ENCODE data around the gene ANKS6.

ANKS6 gene

DNA sequence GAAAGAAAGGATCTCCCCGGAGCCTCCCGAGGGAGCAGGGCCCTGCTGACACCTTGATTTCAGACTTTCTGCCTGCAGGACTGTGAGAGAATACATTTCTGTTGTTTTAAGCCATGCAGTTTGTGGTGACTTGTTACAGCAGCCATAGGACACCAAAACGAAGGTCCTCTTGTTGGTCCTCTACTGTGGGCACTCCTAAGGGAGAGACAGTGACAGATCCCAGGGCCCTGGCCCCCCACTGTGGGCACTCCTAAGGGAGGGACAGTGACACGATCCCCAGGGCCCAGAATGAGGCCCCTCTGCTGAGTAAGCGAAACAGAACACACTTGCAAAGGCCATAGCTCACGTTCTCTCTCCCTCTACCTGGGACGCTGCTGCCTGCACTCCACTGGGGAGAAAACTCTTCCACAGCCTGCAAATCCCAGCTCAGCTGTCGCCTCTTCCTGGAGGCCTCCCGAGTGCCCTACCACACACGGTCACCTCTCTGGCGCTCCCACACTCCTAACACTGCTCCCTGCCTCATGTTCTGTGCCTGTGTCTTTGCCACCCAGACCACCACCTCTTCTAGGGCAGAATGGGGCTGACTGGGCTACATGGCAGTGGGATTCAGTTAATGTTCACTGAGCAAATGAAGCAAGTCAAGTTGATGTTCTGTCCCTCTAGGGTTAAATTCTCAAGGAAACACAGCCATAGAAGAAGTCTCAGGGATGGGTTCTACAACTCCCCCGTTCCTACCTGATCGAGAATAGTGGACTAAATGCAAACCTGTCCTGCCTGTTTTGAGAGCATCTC is 23.8 kb downstream of the ANKS6 start:
- no peak for DNase-seq (ENCODE audit: low spot score)

- no peak for DNase-seq (ENCODE audit: low spot score)
Observed at GRCh38 chr9:98771209-98771874, 25.0 kb downstream of the ANKS6 start.

DNA sequence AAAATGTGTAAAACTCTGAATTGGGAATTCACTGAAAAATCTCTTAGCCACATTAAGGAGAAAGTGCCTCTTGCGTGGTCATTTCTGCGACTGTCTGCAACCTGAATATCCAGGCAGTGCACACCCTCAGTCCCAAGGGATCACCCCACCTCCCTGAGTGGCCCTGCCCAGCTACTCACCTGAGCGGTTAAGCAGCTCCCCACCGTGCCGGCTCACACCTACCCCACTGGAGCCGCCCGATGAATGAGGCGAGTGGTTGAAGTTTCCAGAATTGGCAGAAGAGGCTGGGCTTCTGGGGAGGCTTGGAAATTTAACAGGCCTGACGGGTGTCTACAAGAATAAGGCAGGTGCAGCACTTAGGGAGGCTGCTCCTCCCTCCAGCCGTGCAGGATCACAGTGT is 25.6 kb downstream of the ANKS6 start:
- DNase-seq (ENCODE audit: low spot score) = no peak

DNA sequence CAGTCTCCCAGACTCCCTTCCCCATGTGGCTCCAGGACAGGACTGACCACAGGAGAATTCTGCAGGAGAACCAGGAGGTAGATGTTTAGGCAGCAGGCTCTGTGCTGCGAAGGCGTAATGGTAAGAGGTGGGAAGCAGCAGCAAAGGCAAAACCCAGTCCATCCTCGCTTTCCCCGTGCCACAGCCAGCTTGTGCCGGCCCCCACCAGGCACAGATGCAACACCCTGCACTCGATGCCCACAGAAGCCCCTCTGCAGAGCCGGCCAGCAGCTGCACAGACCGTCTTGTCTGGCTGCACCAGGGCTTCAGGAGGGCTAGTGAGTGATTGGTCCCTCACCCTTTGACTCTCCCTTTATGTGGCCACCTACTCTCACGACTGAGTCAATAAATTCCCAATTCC is 28.0 kb downstream of the ANKS6 start:
- no peak for DNase-seq (ENCODE audit: low spot score)

- no peak for DNase-seq (ENCODE audit: low spot score)
Observed at GRCh38 chr9:98767915-98768314, 28.4 kb downstream of the ANKS6 start.

DNA sequence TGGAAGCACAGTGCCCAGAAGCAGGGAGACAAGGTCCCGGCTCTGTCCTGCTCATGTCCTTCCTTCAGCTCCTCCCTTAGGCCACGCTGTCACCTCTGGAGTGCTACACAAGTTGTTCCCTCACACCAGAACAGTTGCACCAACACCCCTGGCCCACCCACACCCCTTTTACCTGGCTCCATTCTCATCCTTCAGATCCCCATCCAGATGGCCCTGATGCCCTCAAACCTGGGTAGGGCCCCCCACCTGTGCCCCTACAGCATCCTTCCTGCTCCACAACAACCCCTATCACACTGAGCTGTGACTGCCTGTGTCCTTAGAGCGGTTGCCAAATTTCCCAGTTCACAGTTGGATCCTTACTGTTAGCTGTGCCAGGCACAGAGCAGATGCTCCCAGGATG is 29.2 kb downstream of the ANKS6 start:
- no peak for DNase-seq (ENCODE audit: low spot score)

- DNase-seq (ENCODE audit: low spot score) = no peak
Observed at GRCh38 chr9:98766586-98766985, 29.8 kb downstream of the ANKS6 start.

DNA sequence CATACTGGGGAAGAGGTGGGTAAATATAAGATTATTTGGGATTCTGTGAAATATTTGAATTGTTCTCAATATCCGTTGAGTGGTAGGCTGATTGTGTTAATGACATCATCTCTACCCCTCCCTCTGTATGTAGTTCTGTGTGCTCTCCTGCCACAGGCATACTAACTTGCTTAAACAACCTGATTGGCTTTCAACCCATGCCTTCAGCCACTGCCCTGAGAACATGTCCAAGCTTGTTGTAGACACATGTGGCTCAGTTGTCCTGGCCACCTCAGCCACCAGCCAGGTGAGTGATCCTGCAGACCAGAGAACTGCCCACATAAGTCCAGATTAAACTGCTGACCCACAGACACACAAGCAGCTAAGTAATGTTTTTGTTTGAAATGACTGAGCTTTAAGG is 31.1 kb downstream of the ANKS6 start:
- DNase-seq (ENCODE audit: low spot score) = no peak

DNA sequence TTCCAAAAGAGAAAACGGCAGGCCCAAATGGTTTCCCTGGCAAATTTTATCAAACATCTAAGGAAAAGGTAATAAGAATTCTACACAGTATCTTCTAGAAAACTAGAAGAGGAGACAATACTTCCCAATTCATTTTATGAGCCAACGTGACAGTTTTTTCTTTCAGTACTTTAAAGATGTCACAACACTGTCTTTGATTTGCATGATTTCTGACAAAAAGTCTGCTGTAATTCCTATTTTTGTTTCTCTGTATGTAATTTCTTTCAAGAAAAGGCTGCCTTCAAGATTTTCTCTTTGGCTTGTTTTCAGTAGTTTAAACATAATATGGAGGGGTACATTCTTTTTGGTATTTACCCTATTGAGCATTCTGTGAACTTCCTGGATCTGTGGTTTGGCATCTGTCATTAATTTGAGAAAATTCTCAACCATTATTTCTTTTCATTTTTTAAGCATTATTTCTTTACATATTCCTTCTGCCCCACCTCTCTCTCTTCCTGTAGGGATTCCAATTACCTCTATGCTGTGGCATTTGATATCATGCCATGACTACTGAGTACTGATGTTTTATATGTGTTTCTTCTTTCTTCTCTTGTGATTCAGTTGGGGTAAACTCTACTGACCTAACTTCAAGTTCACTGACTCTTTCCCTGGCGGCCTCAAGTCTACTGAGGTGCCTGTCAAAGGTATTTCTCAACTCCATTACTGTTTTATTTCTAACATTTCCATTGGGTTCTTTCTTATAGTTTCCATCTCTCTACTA is 32.2 kb downstream of the ANKS6 start:
- no peak for DNase-seq (ENCODE audit: low spot score)

DNA sequence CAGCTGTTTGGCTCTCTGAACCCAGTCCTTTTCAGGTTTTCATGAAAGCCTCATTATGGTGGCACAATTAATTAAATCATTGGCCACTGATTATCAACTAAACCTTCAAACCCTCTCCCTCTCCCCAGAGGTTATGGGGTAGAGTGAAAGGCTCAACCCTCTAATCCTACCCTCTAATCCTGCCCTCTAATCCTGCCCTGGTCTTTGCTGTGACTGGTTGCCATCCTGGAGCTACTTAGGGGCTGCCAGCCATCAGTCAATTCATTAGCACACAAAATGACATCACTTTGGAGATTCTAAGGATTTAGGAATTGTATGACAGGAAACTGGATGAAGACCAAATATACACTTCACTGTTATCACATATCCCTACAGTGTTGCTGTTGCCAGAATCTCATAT is 36.1 kb downstream of the ANKS6 start:
- no peak for DNase-seq (ENCODE audit: low spot score)

DNA sequence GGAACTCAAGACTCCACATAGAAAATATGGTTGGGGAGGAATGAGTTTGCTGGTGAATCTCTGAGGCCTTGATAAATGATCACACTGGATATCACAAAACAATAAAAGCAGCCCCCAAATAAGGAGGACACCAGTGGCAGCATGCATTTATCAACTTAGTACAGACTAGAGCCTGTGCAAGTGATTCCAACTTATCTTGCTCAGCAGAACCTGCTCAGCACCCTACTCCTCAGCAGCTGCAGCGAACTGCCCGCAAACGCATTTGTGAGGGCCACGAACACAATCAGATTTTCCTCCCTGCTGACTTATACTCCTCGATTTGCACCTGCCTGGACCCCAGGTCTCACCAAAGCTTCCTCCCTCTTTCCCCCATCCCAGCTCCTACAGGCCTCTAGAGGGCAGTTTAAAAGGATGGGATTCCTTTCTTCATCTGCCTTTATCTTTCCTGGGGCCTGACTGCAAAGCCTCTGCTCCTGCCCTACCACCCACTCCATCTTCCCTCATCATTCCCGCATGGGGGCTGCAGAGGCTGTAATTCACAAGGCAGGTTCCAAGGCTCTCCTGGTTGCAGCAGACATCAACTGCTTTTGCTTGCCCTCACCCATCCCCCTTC is 41.2 kb downstream of the ANKS6 start:
- DNase-seq (ENCODE audit: low spot score) = no peak

GRCh38 chr9:98751210-98751609 is 45.1 kb downstream of the ANKS6 start:
- DNase-seq (ENCODE audit: low spot score) = no peak

DNA sequence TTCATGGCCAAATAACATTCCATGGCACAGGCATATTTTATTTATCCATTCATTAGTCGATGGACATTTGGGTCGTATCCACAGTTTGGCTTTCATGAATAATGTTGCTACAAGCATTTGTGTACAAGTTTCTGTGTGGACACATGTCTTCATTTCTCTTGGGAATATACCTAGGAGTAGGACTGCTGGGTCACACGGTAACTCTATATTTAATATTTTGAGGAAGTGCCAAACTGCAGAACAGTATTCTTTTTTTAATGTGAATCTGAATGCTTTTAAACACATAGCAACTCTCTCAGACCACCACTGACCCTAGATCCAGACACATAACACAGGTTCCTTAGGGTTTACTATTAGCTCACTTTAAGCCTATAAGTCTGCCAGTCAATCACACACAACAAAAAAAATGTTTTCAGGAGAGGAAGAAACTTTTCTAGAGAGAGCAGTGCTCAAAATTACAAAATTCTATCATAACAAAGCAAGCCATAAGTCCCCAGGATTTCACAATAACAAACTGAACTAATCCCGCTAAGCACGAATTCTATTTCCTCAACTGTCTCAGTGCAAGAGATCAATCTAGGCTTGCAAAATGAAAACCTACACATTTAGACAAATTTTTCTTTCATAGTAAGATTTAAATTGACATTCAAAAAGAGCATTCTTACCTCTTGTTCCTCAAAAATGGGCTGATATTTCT is 45.8 kb downstream of the ANKS6 start:
- DNase-seq (ENCODE audit: low spot score) = no peak

GRCh38 chr9:98747476-98747875 is 48.9 kb downstream of the ANKS6 start:
- no peak for DNase-seq (ENCODE audit: low spot score)

DNA sequence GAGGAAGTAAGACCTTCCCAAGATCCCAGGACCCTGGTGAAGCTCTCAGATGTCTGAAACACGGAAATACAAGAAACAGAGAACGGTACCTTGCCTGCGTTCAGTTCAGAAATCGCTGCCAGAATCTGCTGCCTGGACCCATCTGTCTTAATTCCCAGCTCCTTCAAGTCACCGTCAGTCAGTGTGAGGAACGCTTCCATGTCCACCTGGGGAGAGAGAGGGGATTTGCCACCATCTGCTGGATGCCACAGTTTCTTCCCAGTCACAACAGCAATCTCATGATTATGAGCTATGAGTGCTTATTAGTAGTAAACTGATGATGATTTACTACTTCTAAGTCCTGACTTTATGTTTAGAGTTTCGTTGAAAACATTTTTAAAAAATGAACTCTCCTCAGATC is 50.9 kb downstream of the ANKS6 start:
- no peak for DNase-seq (ENCODE audit: low spot score)

DNA sequence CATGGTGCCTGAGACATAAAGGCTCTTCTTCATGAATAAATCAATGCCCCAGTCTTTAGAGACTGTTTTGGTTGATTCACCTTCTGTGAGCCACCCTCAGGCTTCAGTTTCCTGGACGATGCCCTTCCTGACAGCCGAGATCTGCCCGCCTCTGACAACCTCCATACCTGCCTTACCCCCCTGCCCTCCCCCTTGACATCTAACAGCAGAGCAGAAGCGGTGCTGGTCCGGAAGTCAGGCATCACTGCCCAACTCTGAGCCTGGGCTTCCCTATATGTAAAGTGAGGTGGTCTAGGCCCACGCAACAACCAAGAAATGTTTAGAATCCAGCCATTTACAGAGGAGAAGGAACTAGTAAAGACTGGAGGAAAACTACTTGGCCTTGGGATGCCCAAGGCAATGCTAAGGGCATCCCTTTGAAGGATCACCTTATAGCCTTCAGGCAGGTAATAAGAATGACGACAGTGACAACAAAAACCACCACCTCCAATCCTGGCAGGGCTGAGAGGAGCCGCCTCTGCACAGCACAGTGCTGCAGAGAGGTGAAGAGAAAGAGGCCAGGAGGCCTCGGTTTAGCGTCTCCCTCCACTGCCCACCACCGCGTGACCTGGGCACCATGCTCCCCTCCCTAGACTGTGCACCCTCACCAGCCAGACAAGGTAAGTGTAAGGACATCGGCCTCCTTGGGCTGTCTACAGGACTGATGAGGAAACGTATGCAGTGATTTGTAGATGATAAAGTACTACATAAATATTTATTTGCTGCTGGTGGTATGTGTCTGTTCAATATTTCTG is 52.3 kb downstream of the ANKS6 start:
- no peak for DNase-seq (ENCODE audit: low spot score)

- DNase-seq (ENCODE audit: low spot score) = no peak
Observed at GRCh38 chr9:98743329-98743728, 53.0 kb downstream of the ANKS6 start.

GRCh38 chr9:98742325-98743280 is 53.8 kb downstream of the ANKS6 start:
- DNase-seq (ENCODE audit: low spot score) = no peak

DNA sequence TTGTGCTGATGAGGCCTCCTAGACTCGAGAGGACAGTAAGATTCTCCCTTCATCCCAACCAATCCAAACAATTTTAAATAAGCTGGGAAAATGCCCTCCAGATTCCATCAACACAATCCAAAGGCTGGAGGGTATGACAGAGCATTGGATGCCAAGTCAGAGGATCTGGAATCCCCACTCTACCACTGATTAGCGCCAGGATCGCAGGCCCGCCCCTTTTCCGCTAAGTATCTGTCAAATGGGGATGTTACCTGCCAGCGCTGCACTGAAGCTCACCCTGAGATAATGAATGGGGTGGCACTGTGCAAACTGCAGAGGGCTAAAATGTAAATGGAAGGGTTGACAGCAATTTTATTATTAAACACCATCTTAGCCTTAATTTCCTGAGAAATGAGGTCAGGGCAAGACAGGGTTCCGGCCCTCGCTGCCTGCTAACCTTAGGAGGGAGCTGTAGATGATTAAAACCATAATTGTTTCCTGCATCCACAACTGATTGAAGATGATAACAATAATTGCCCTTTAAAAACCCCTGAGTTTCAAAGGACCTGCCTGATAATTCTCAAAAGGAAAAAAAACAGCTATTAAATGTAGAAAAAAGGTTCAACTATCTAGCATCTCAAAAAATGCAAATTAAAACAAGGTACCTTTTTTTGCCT is 56.0 kb downstream of the ANKS6 start:
- no peak for DNase-seq (ENCODE audit: low spot score)

All from hematopoietic multipotent progenitor cell treated with erythropoietin and hydrocortisone succinate and interleukin-3 and kit ligand, for 17 days (in vitro differentiated cells).